Hepatocyte (in vitro differentiated cells): ENCODE data around the gene PER2. TPM values are rescaled to one million over a fixed set of nuclear protein-coding genes. Genes with fewer than 3 reads are reported as not detected.

Experiments
- DNase-seq: peaks from one replicate; pipeline ENCODE4 v3.0.0-alpha.2; 2016; ENCODE audit warnings: low spot score
- H2AFZ ChIP-seq: fragments of 200-600 bp; sonication (generic); 2 replicates; pipeline ENCODE4 v1.6.0; 2016; ENCODE audit warnings: antibody characterized with exemption, mild to moderate bottlenecking
- H3K27ac ChIP-seq: fragments of 200-600 bp; sonication (generic); 2 replicates; pipeline ENCODE4 v1.5.1; 2016; ENCODE audit warnings: mild to moderate bottlenecking
- H3K27me3 ChIP-seq: fragments of 200-600 bp; sonication (generic); 2 replicates; pipeline ENCODE4 v1.6.1; 2016
- H3K36me3 ChIP-seq: fragments of 200-600 bp; sonication (generic); replicated peaks from 2 replicates; pipeline ENCODE4 v1.5.1; 2016; ENCODE audit warnings: low read depth; ENCODE audit not compliant: insufficient read depth
- H3K4me1 ChIP-seq: fragments of 200-600 bp; sonication (generic); 2 replicates; pipeline ENCODE4 v1.5.1; 2016; ENCODE audit warnings: mild to moderate bottlenecking, moderate library complexity; ENCODE audit not compliant: insufficient read depth
- H3K4me2 ChIP-seq: fragments of 200-600 bp; sonication (generic); 2 replicates; pipeline ENCODE4 v1.6.0; 2016
- H3K4me3 ChIP-seq: fragments of 200-600 bp; sonication (generic); 2 replicates; pipeline ENCODE4 v1.5.1; 2016; ENCODE audit warnings: mild to moderate bottlenecking
- H3K79me2 ChIP-seq: fragments of 200-600 bp; sonication (generic); 2 replicates; pipeline ENCODE4 v1.6.0; 2017; ENCODE audit warnings: mild to moderate bottlenecking
- H3K9me2 ChIP-seq: fragments of 200-600 bp; sonication (generic); replicated peaks from 2 replicates; pipeline ENCODE4 v1.6.0; 2017; ENCODE audit warnings: mild to moderate bottlenecking; ENCODE audit not compliant: insufficient read depth
- H3K9me3 ChIP-seq: fragments of 200-600 bp; sonication (generic); 2 replicates; pipeline ENCODE4 v1.5.1; 2016; ENCODE audit warnings: low read depth, mild to moderate bottlenecking
- H4K20me1 ChIP-seq: fragments of 200-600 bp; sonication (generic); 2 replicates; pipeline ENCODE4 v1.6.0; 2016; ENCODE audit warnings: mild to moderate bottlenecking; ENCODE audit not compliant: insufficient read depth, poor library complexity, severe bottlenecking
- EZH2 ChIP-seq: fragments of 200-600 bp; sonication (generic); IDR thresholded peaks from 2 replicates; pipeline ENCODE4 v1.6.1; 2016; ENCODE audit warnings: antibody characterized with exemption, mild to moderate bottlenecking, borderline replicate concordance
- EZH2phosphoT487 ChIP-seq: fragments of 200-600 bp; sonication (generic); IDR thresholded peaks from one replicate; pipeline ENCODE4 v1.6.1; 2018; ENCODE audit warnings: antibody characterized with exemption, mild to moderate bottlenecking, low read depth, moderate library complexity; ENCODE audit not compliant: unreplicated experiment, severe bottlenecking
- WGBS: methylation state at CpG from one replicate; pipeline ENCODE4 v1.1.6; 2016; ENCODE audit warnings: low lambda C conversion rate; ENCODE audit errors: missing lambda C conversion rate; 5-methylcytosine and 5-hydroxymethylcytosine counted together
- polyA plus RNA-seq: library from polyadenylated mRNA; unstranded; fragments of >200 nt; fragmentation: Nextera tagmentation; extraction: Ambion mirVana; gene quantifications from 2 replicates; pipeline ENCODE4 v1.2.1, GENCODE V29; 2016
- total RNA-seq: library from RNA; depleted of rRNA; stranded (reverse); fragments of >200 nt; gene quantifications from 2 replicates; pipeline ENCODE4 v1.2.3, GENCODE V29; 2014
- TF ChIP-seq, protein P1 (sequence below): fragments of 200-600 bp; sonication (generic); IDR thresholded peaks from 2 replicates; pipeline ENCODE4 v1.5.1; 2016; ENCODE audit warnings: antibody characterized with exemption, mild to moderate bottlenecking; ENCODE audit not compliant: poor library complexity

PER2 gene
- total and polyA plus RNA-seq, 2 experiments from 2014 or later, result 6.0 to 8.9 TPM

- Histone ChIP-seq H2AFZ (no peak overlapping the region), H3K9me3 (no peaks in the 10 kb centered on the region), H3K79me2 (no peaks in the 10 kb centered on the region), H3K4me2 (peak overlapping the region; percentile 41), H3K4me1 (peaks cover 12% of the 10 kb centered on the region), H3K27ac (peak overlapping the region; percentile 74), H3K9me2 (no peaks in the 10 kb centered on the region), H3K27me3 (no peaks in the 10 kb centered on the region), H3K4me3 (no peak overlapping the region), H4K20me1 (no peaks in the 10 kb centered on the region), H3K36me3 (no peaks in the 10 kb centered on the region)
- TF ChIP-seq EZH2 (no peak), EZH2phosphoT487 (no peak)
- TF ChIP-seq, protein P1, sequence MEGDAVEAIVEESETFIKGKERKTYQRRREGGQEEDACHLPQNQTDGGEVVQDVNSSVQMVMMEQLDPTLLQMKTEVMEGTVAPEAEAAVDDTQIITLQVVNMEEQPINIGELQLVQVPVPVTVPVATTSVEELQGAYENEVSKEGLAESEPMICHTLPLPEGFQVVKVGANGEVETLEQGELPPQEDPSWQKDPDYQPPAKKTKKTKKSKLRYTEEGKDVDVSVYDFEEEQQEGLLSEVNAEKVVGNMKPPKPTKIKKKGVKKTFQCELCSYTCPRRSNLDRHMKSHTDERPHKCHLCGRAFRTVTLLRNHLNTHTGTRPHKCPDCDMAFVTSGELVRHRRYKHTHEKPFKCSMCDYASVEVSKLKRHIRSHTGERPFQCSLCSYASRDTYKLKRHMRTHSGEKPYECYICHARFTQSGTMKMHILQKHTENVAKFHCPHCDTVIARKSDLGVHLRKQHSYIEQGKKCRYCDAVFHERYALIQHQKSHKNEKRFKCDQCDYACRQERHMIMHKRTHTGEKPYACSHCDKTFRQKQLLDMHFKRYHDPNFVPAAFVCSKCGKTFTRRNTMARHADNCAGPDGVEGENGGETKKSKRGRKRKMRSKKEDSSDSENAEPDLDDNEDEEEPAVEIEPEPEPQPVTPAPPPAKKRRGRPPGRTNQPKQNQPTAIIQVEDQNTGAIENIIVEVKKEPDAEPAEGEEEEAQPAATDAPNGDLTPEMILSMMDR, result peak; percentile 82
- DNase-seq, result peak; percentile 94
- 20% methylated on average over 13 of the region's 13 CpGs for WGBS
Observed at GRCh38 chr2:238263204-238264071, 25.0 kb downstream of the PER2 start.

DNA sequence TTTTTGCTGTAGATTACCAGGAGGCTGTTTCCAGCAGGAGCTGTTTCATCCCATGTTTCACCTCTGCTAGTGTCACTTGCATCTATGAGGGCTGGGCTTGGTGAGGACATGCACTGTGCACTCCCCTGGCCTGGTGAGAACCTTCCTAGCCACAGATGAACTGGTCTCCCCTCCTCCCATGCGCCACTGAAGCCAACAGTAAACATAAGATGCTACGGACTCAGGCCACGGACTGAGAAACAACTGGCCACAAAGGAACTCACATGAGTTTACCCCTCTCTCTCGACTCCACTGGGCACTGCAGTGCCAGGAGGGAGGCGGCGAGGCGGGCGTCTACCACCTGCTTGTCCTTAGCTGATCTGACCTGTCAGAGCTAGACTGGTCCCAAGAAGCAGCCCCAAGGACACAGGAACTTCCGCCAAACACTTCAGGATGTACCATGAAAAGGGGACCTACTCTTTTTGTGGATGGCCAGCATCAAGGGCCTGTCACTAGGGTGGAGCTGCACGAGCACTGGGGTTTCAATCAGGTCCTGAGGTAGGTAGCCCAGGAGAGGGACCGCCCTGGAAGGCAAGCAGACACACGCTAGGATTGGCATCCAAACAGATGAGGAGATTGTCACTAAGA, 25.8 kb downstream of the PER2 start:
- Histone ChIP-seq H3K27me3 (no peaks in the 10 kb centered on the region), H3K9me3 (no peaks in the 10 kb centered on the region), H3K79me2 (no peaks in the 10 kb centered on the region), H4K20me1 (no peaks in the 10 kb centered on the region), H2AFZ (no peak overlapping the region), H3K4me3 (no peak overlapping the region), H3K9me2 (no peaks in the 10 kb centered on the region), H3K4me2 (peak overlapping the region; percentile 41), H3K27ac (peak overlapping the region; percentile 74), H3K4me1 (peaks cover 12% of the 10 kb centered on the region), H3K36me3 (no peaks in the 10 kb centered on the region)
- DNase-seq, result no peak
- WGBS, result 97% methylated on average over 11 of the region's 12 CpGs
- TF ChIP-seq, protein P1, result no peak
- TF ChIP-seq EZH2, result no peak
- TF ChIP-seq EZH2phosphoT487, result no peak

DNA sequence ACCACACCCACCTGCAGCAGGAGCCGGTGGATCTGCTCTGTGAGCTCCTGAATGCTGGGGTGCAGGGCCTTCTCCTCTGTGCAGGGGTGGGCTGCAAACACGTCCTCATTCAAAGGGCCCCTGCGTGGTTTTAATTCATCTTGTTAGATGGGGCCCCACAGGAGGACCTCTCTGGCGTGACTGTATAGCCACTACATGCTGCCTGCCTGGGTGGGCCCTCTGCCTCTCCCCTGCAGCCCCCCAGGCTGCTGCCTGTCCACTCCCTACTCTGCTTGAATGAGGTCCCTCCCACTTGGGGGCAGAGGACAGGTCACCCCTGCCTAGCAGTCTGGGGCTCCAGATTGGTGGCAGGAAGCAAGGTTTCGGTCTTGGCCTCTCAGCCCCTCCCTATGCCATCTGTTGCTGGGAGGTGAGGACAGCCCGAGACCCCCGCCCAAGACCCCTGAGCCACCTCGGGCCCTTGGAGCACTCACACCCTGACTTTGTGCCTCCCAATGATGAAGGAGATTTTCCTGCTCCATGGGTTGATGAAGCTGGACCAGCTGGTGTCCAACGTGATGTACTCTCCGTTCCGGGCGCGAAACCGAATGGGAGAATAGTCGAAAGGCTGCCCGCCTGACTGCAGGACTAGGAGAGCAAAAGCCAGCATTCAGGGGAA, 26.6 kb downstream of the PER2 start:
- Histone ChIP-seq H3K4me3 (no peak overlapping the region), H3K4me2 (no peak overlapping the region), H2AFZ (no peak overlapping the region), H4K20me1 (no peaks in the 10 kb centered on the region), H3K27ac (peak overlapping the region; percentile 74), H3K9me2 (no peaks in the 10 kb centered on the region), H3K4me1 (peaks cover 12% of the 10 kb centered on the region), H3K79me2 (no peaks in the 10 kb centered on the region), H3K27me3 (no peaks in the 10 kb centered on the region), H3K36me3 (no peaks in the 10 kb centered on the region), H3K9me3 (no peaks in the 10 kb centered on the region)
- WGBS, result 97% methylated on average over 16 of the region's 16 CpGs
- TF ChIP-seq, protein P1, result no peak
- TF ChIP-seq EZH2phosphoT487, result no peak
- no peak for TF ChIP-seq EZH2
- no peak for DNase-seq
